CD14-positive monocyte (primary cell): Measurements from ENCODE around the gene SF3B4. TPM values are rescaled to one million over a fixed set of nuclear protein-coding genes. Genes with fewer than 3 reads are reported as not detected.

Experiments
- DNase-seq, 3 donors: peaks; one replicate each; pipeline ENCODE4 v3.0.0-alpha.2; 2011 to 2022
- H2AFZ ChIP-seq: 2 replicates; pipeline ENCODE4 v1.6.0; 2012; ENCODE audit warnings: mild to moderate bottlenecking, low read depth, low read length, inconsistent platforms; ENCODE audit not compliant: insufficient read depth, poor library complexity, severe bottlenecking
- H3K27ac ChIP-seq, 2 donors: 1 replicate in 1 of 2; 2 replicates in 1 of 2; pipeline ENCODE4 v1.5.1; 2012 to 2013; ENCODE audit warnings: low read length in 2 of 2, control low read depth in 1 of 2, inconsistent platforms in 1 of 2, low read depth in 1 of 2, mild to moderate bottlenecking in 1 of 2
- H3K27me3 ChIP-seq, 2 donors: one replicate each; pipeline versions ENCODE4 v1.6.0 to v1.6.1; 2011 to 2013; ENCODE audit warnings: low read length in 2 of 2; ENCODE audit not compliant: control insufficient read depth in 2 of 2, insufficient read depth in 2 of 2
- H3K36me3 ChIP-seq, 2 donors: replicated peaks in 1 of 2; 1 replicate in 1 of 2; 2 replicates in 1 of 2; pipeline versions ENCODE4 v1.5.1 to v1.6.1; 2012 to 2013; ENCODE audit warnings: low read length in 2 of 2, control low read depth in 1 of 2, inconsistent platforms in 1 of 2, mild to moderate bottlenecking in 1 of 2; ENCODE audit not compliant: insufficient read depth in 2 of 2, control insufficient read depth in 1 of 2
- H3K4me1 ChIP-seq, 2 donors: 1 replicate in 1 of 2; 2 replicates in 1 of 2; pipeline versions ENCODE4 v1.5.1 to v1.6.1; 2012 to 2013; ENCODE audit warnings: low read length in 2 of 2, control low read depth in 1 of 2, inconsistent platforms in 1 of 2, mild to moderate bottlenecking in 1 of 2, moderate library complexity in 1 of 2; ENCODE audit not compliant: insufficient read depth in 2 of 2, control insufficient read depth in 1 of 2
- H3K4me2 ChIP-seq: replicated peaks from 2 replicates; pipeline ENCODE3; 2012; ENCODE audit warnings: low read length, moderate library complexity, mild to moderate bottlenecking; ENCODE audit not compliant: poor library complexity, severe bottlenecking; ENCODE audit errors: extremely low read depth
- H3K4me3 ChIP-seq, 3 experiments: fragments of 200-600 bp in 1 of 3; sonication (generic) in 1 of 3; replicated peaks in 1 of 3; 1 replicate in 2 of 3; 2 replicates in 1 of 3; pipeline ENCODE4 v1.5.1; 2011 to 2013; ENCODE audit warnings: low read length in 3 of 3, mild to moderate bottlenecking in 3 of 3, control low read depth in 2 of 3, low read depth in 2 of 3, inconsistent platforms in 1 of 3, moderate library complexity in 1 of 3
- H3K79me2 ChIP-seq: 2 replicates; pipeline ENCODE4 v1.6.0; 2012; ENCODE audit warnings: mild to moderate bottlenecking, control low read depth, inconsistent platforms, low read length, moderate library complexity; ENCODE audit not compliant: insufficient read depth
- H3K9ac ChIP-seq: 2 replicates; pipeline ENCODE4 v1.6.0; 2017; ENCODE audit warnings: low read length, mild to moderate bottlenecking; ENCODE audit not compliant: insufficient read depth, poor library complexity, severe bottlenecking
- H3K9me3 ChIP-seq, 2 donors: replicated peaks in 1 of 2; 1 replicate in 1 of 2; 2 replicates in 1 of 2; pipeline versions ENCODE4 v1.5.1 to v1.6.1; 2012 to 2013; ENCODE audit warnings: low read length in 2 of 2, control low read depth in 1 of 2; ENCODE audit not compliant: control insufficient read depth in 1 of 2, insufficient read depth in 1 of 2
- H4K20me1 ChIP-seq: 2 replicates; pipeline ENCODE4 v1.6.0; 2012; ENCODE audit warnings: mild to moderate bottlenecking, low read length, control low read depth, moderate library complexity; ENCODE audit not compliant: insufficient read depth
- H3K27ac Mint-ChIP-seq, 7 donors: one replicate each; pipeline ENCODE4 v1.8.0; 2020; ENCODE audit warnings: mild to moderate bottlenecking in 7 of 7, mixed read lengths in 7 of 7, moderate library complexity in 6 of 7, inconsistent platforms in 2 of 7
- H3K27me3 Mint-ChIP-seq, 3 donors: one replicate each; pipeline ENCODE4 v1.8.0; 2021 to 2022; ENCODE audit warnings: low read depth in 3 of 3, mild to moderate bottlenecking in 3 of 3, mixed read lengths in 3 of 3, moderate library complexity in 3 of 3, inconsistent platforms in 1 of 3
- H3K36me3 Mint-ChIP-seq, 2 donors: one replicate each; pipeline ENCODE4 v1.8.0; 2020; ENCODE audit warnings: mixed read lengths in 2 of 2, inconsistent platforms in 1 of 2, mild to moderate bottlenecking in 1 of 2
- H3K4me1 Mint-ChIP-seq: one replicate; pipeline ENCODE4 v1.8.0; 2020; ENCODE audit warnings: mild to moderate bottlenecking, mixed read lengths
- H3K4me3 Mint-ChIP-seq, 2 donors: one replicate each; pipeline ENCODE4 v1.8.0; 2020; ENCODE audit warnings: mild to moderate bottlenecking in 2 of 2, mixed read lengths in 2 of 2, moderate library complexity in 1 of 2
- H3K9me3 Mint-ChIP-seq, 7 donors: one replicate each; pipeline ENCODE4 v1.8.0; 2020 to 2022; ENCODE audit warnings: mixed read lengths in 7 of 7, mild to moderate bottlenecking in 6 of 7, moderate library complexity in 6 of 7, inconsistent platforms in 2 of 7
- CTCF ChIP-seq: fragments of 200-600 bp; IDR thresholded peaks from one replicate; pipeline ENCODE4 v1.8.0; 2022; ENCODE audit warnings: antibody characterized with exemption, mild to moderate bottlenecking
- WGBS: methylation state at CpG from one replicate; pipeline ENCODE4 v1.1.5; 2013; ENCODE audit warnings: missing lambda C conversion rate; ENCODE audit not compliant: insufficient coverage; 5-methylcytosine and 5-hydroxymethylcytosine counted together
- intact Hi-C, 2 donors: fragments of 100-400 bp; cut with micrococcal nuclease; formaldehyde crosslinking; loops; one replicate each; pipeline versions ENCODE4 v1.15.0 to v1.15.1; 2023
- polyA minus RNA-seq: library from RNA; depleted of rRNA, polyadenylated mRNA; stranded (reverse); fragments of >200 nt; gene quantifications from 2 replicates; pipeline ENCODE4 v1.2.3, GENCODE V29; 2012
- polyA plus RNA-seq, 3 donors: library from polyadenylated mRNA; depleted of rRNA in 1 of 3; unstranded in 2 of 3; stranded (reverse) in 1 of 3; fragments of 300-500 nt in 2 of 3; fragments of >200 nt in 1 of 3; fragmentation: Illumina TruSeq in 2 of 3; gene quantifications; 1 replicate in 2 of 3; 2 replicates in 1 of 3; pipeline ENCODE4 v1.2.3, GENCODE V29; 2012 to 2021
- total RNA-seq, 12 experiments: library from RNA in 1 of 12; stranded (reverse) in 1 of 12; fragments of 120-200 nt in 1 of 12; gene quantifications; one replicate each; pipeline ENCODE4 v1.2.4 and lab custom pipeline; 2013 to 2026; ENCODE audit warnings: mixed read lengths in 6 of 12, inconsistent platforms in 1 of 12

The SF3B4 gene
- 8.3 TPM for total RNA-seq (2013)
- 10 to 100 TPM; 52.2 to 78.6 (median 64.6) TPM for polyA plus RNA-seq
- 8.7 and 12.0 TPM in 2 replicates for polyA minus RNA-seq
- total RNA-seq (lab: John Stamatoyannopoulos, UW): 23.7 to 66.3 (median 37.9) reads per million in 11 experiments

- Mint-ChIP-seq H3K27me3 (peaks cover 0 to 3% (median 0%) of the 10 kb centered on the region in 3 donors), H3K9me3 (no peaks in the 10 kb centered on the region), H3K27ac (peak within 1 kb of the TSS; percentile 92 to 100 (median 98)), H3K36me3 (peaks cover 40 to 46% of the 10 kb centered on the region in 2 donors), H3K4me3 (peak within 1 kb of the TSS; percentile 93 to 95), H3K4me1 (peaks cover 62% of the 10 kb centered on the region)
- WGBS: under 1% methylated on average over 42 of the region's 47 CpGs
- Histone ChIP-seq H3K4me3 (peak within 1 kb of the TSS; percentile 76 to 90 (median 85)), H3K9ac (peak within 1 kb of the TSS; percentile 77), H2AFZ (peak within 1 kb of the TSS; percentile 78), H3K9me3 (no peaks in the 10 kb centered on the region), H3K4me2 (peak within 1 kb of the TSS; percentile 95), H3K79me2 (peaks cover 63% of the 10 kb centered on the region), H3K27me3 (no peaks in the 10 kb centered on the region), H4K20me1 (peaks cover 38% of the 10 kb centered on the region), H3K4me1 (peaks cover 56 to 70% of the 10 kb centered on the region in 2 donors), H3K36me3 (peaks cover 40 to 41% of the 10 kb centered on the region in 2 donors), H3K27ac (peak within 1 kb of the TSS; percentile 95)
- DNase-seq: peak; percentile 92 to 95 (median 93)
- TF ChIP-seq CTCF: no peak
- intact Hi-C loops: loop anchor here in 1 of 2 donors (2.0 kb wide), 1 partner anchor 41 kb away; a partner anchor contains a TSS
Measured at GRCh38 chr1:149927563-149928400, at the start of gene SF3B4. SF3B4 (minus strand) TSS chr1:149927803; CDS start chr1:149927759, 44 bp downstream.

- H3K4me3 ChIP-seq: no peak overlapping the region
- no peak overlapping the region for H2AFZ ChIP-seq
- H3K4me1 ChIP-seq: no peaks in the 10 kb centered on the region
- H3K9me3 ChIP-seq: no peaks in the 10 kb centered on the region
- H3K27ac Mint-ChIP-seq: no peak overlapping the region
- no peak overlapping the region for H3K4me2 ChIP-seq
- peaks cover 0 to 7% (median 3%) of the 10 kb centered on the region in 7 donors for H3K9me3 Mint-ChIP-seq
- H3K4me3 Mint-ChIP-seq: peak overlapping the region in 1 of 2 donors; percentile 80
- DNase-seq: no peak
- peaks cover 0 to 2% of the 10 kb centered on the region in 2 donors for H3K36me3 Mint-ChIP-seq
- no peaks in the 10 kb centered on the region for H3K79me2 ChIP-seq
- H4K20me1 ChIP-seq: no peaks in the 10 kb centered on the region
- H3K27me3 ChIP-seq: peaks cover 63 to 94% of the 10 kb centered on the region in 2 donors
- H3K36me3 ChIP-seq: no peaks in the 10 kb centered on the region
- no peak overlapping the region for H3K9ac ChIP-seq
- peaks cover 85 to 91% (median 85%) of the 10 kb centered on the region in 3 donors for H3K27me3 Mint-ChIP-seq
- H3K4me1 Mint-ChIP-seq: no peaks in the 10 kb centered on the region
- H3K27ac ChIP-seq: no peak overlapping the region
- no peak for TF ChIP-seq CTCF
- intact Hi-C loops: loop anchor here in 1 of 2 donors (10.0 kb wide), 1 partner anchor 47 kb away; no protein-coding TSS in a partner anchor
- 100% methylated on average over 3 of the region's 3 CpGs for WGBS
Measured at GRCh38 chr1:149977345-149977744, 49.7 kb upstream of the SF3B4 start.
